Neural progenitor cell (in vitro differentiated cells): ENCODE measurements around the gene F7. TPM values are rescaled to one million over a fixed set of nuclear protein-coding genes. Genes with fewer than 3 reads are reported as not detected.

Experiments used
- DNase-seq: peaks from one replicate; pipeline ENCODE4 v3.0.0-alpha.2; 2016; ENCODE audit warnings: low spot score
- H2AFZ ChIP-seq: fragments of 200-600 bp; sonication (generic); replicated peaks from 2 replicates; pipeline ENCODE4 v1.6.1; 2016; ENCODE audit warnings: antibody characterized with exemption
- H3F3A ChIP-seq: fragments of 200-600 bp; sonication (generic); 2 replicates; pipeline ENCODE4 v1.6.1; 2016; ENCODE audit warnings: antibody characterized with exemption, low read depth
- H3K27ac ChIP-seq: fragments of 200-600 bp; sonication (generic); 2 replicates; pipeline ENCODE4 v1.5.1; 2016; ENCODE audit warnings: mild to moderate bottlenecking
- H3K27me3 ChIP-seq: fragments of 200-600 bp; sonication (generic); 2 replicates; pipeline ENCODE4 v1.6.1; 2016; ENCODE audit warnings: mild to moderate bottlenecking, moderate library complexity
- H3K36me3 ChIP-seq: fragments of 200-600 bp; sonication (generic); 2 replicates; pipeline ENCODE4 v1.5.1; 2016
- H3K4me1 ChIP-seq: fragments of 200-600 bp; sonication (generic); 2 replicates; pipeline ENCODE4 v1.6.1; 2016; ENCODE audit warnings: mixed run types
- H3K4me2 ChIP-seq: fragments of 200-600 bp; sonication (generic); 2 replicates; pipeline ENCODE4 v1.6.1; 2016
- H3K4me3 ChIP-seq: fragments of 200-600 bp; sonication (generic); 2 replicates; pipeline ENCODE4 v1.5.1; 2016
- H3K79me2 ChIP-seq: fragments of 200-600 bp; sonication (generic); 2 replicates; pipeline ENCODE4 v1.6.1; 2016; ENCODE audit warnings: low read depth
- H3K9ac ChIP-seq: fragments of 200-600 bp; sonication (generic); 2 replicates; pipeline ENCODE4 v1.6.1; 2016
- H3K9me3 ChIP-seq: fragments of 200-600 bp; sonication (generic); 2 replicates; pipeline ENCODE4 v1.5.1; 2016; ENCODE audit warnings: low read depth
- H4K20me1 ChIP-seq: fragments of 200-600 bp; sonication (generic); 2 replicates; pipeline ENCODE4 v1.6.1; 2016; ENCODE audit warnings: low read depth
- H3K27ac Mint-ChIP-seq: 3 replicates; pipeline ENCODE4 v1.8.0; 2021; ENCODE audit warnings: mixed read lengths
- H3K27me3 Mint-ChIP-seq: 2 replicates; pipeline ENCODE4 v1.8.0; 2022; ENCODE audit warnings: low read depth, mild to moderate bottlenecking, inconsistent platforms, moderate library complexity, mixed read lengths; ENCODE audit not compliant: insufficient read depth
- H3K36me3 Mint-ChIP-seq: 3 replicates; pipeline ENCODE4 v1.8.0; 2021; ENCODE audit warnings: mixed read lengths
- H3K4me1 Mint-ChIP-seq: 3 replicates; pipeline ENCODE4 v1.8.0; 2021; ENCODE audit warnings: mixed read lengths
- H3K4me3 Mint-ChIP-seq: 3 replicates; pipeline ENCODE4 v1.8.0; 2021; ENCODE audit warnings: mild to moderate bottlenecking, moderate library complexity, mixed read lengths
- H3K9me3 Mint-ChIP-seq: 3 replicates; pipeline ENCODE4 v1.8.0; 2020; ENCODE audit warnings: mixed read lengths
- EZH2 ChIP-seq: fragments of 200-600 bp; sonication (generic); IDR thresholded peaks from 2 replicates; pipeline ENCODE4 v1.6.1; 2017; ENCODE audit warnings: antibody characterized with exemption, mild to moderate bottlenecking, moderate library complexity
- EZH2phosphoT487 ChIP-seq: fragments of 200-600 bp; sonication (generic); IDR thresholded peaks from 2 replicates; pipeline ENCODE4 v1.6.1; 2017; ENCODE audit warnings: antibody characterized with exemption
- total RNA-seq: library from RNA; depleted of rRNA; stranded (reverse); fragments of >200 nt; gene quantifications from 2 replicates; pipeline ENCODE4 v1.2.3, GENCODE V29; 2015; ENCODE audit warnings: low replicate concordance
- TF ChIP-seq, protein P1 (sequence below): fragments of 200-600 bp; sonication (generic); IDR thresholded peaks from 2 replicates; pipeline ENCODE4 v1.5.1; 2017; ENCODE audit warnings: antibody characterized with exemption, mild to moderate bottlenecking

The F7 gene
- total RNA-seq, 1 donor from 2014 or later = not detected

GRCh38 chr13:113145911-113146598 lies 40.5 kb downstream of the F7 start:
- Mint-ChIP-seq H3K36me3 (no peaks in the 10 kb centered on the region), H3K4me1 (peaks cover 6% of the 10 kb centered on the region), H3K27ac (no peak overlapping the region), H3K4me3 (no peak overlapping the region), H3K27me3 (peaks cover 4% of the 10 kb centered on the region), H3K9me3 (no peaks in the 10 kb centered on the region)
- Histone ChIP-seq H3F3A (no peaks in the 10 kb centered on the region), H3K9ac (no peak overlapping the region), H3K27me3 (no peaks in the 10 kb centered on the region), H3K9me3 (no peaks in the 10 kb centered on the region), H3K79me2 (no peaks in the 10 kb centered on the region), H3K36me3 (no peaks in the 10 kb centered on the region), H3K4me2 (no peak overlapping the region), H3K4me3 (no peak overlapping the region), H4K20me1 (no peaks in the 10 kb centered on the region), H3K4me1 (peaks cover 13% of the 10 kb centered on the region), H3K27ac (no peak overlapping the region), H2AFZ (no peak overlapping the region)
- DNase-seq = no peak
- TF ChIP-seq, protein P1, sequence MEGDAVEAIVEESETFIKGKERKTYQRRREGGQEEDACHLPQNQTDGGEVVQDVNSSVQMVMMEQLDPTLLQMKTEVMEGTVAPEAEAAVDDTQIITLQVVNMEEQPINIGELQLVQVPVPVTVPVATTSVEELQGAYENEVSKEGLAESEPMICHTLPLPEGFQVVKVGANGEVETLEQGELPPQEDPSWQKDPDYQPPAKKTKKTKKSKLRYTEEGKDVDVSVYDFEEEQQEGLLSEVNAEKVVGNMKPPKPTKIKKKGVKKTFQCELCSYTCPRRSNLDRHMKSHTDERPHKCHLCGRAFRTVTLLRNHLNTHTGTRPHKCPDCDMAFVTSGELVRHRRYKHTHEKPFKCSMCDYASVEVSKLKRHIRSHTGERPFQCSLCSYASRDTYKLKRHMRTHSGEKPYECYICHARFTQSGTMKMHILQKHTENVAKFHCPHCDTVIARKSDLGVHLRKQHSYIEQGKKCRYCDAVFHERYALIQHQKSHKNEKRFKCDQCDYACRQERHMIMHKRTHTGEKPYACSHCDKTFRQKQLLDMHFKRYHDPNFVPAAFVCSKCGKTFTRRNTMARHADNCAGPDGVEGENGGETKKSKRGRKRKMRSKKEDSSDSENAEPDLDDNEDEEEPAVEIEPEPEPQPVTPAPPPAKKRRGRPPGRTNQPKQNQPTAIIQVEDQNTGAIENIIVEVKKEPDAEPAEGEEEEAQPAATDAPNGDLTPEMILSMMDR = no peak
- no peak for TF ChIP-seq EZH2phosphoT487
- no peak for TF ChIP-seq EZH2

- Histone ChIP-seq H3K9me3 (no peaks in the 10 kb centered on the region), H3K9ac (no peak overlapping the region), H3K4me1 (peaks cover 13% of the 10 kb centered on the region), H3K4me3 (no peak overlapping the region), H3K79me2 (no peaks in the 10 kb centered on the region), H2AFZ (no peak overlapping the region), H3F3A (no peaks in the 10 kb centered on the region), H3K27me3 (peaks cover 3% of the 10 kb centered on the region), H3K4me2 (no peak overlapping the region), H4K20me1 (no peaks in the 10 kb centered on the region), H3K27ac (no peak overlapping the region), H3K36me3 (no peaks in the 10 kb centered on the region)
- Mint-ChIP-seq H3K27me3 (peaks cover 4% of the 10 kb centered on the region), H3K4me3 (no peak overlapping the region), H3K36me3 (no peaks in the 10 kb centered on the region), H3K4me1 (peaks cover 11% of the 10 kb centered on the region), H3K27ac (no peak overlapping the region), H3K9me3 (no peaks in the 10 kb centered on the region)
- DNase-seq = no peak
- TF ChIP-seq EZH2phosphoT487 (no peak), EZH2 (no peak)
- TF ChIP-seq, protein P1 = no peak
Measured at GRCh38 chr13:113146750-113147149, 41.2 kb downstream of the F7 start.

GRCh38 chr13:113147206-113147605 lies 41.6 kb downstream of the F7 start:
- H3K36me3 ChIP-seq = no peaks in the 10 kb centered on the region
- Mint-ChIP-seq H3K4me1 (peaks cover 12% of the 10 kb centered on the region), H3K27me3 (peaks cover 6% of the 10 kb centered on the region), H3K4me3 (no peak overlapping the region), H3K36me3 (no peaks in the 10 kb centered on the region), H3K9me3 (no peaks in the 10 kb centered on the region), H3K27ac (no peak overlapping the region)
- H3K4me2 ChIP-seq = no peak overlapping the region
- H3K4me3 ChIP-seq = no peak overlapping the region
- H2AFZ ChIP-seq = no peak overlapping the region
- H3K4me1 ChIP-seq = peaks cover 13% of the 10 kb centered on the region
- peaks cover 3% of the 10 kb centered on the region for H3F3A ChIP-seq
- no peaks in the 10 kb centered on the region for H3K79me2 ChIP-seq
- H3K27me3 ChIP-seq = peaks cover 8% of the 10 kb centered on the region
- no peaks in the 10 kb centered on the region for H4K20me1 ChIP-seq
- no peak for TF ChIP-seq EZH2
- TF ChIP-seq, protein P1 = no peak
- no peak for TF ChIP-seq EZH2phosphoT487
- DNase-seq = no peak
- no peak overlapping the region for H3K9ac ChIP-seq
- H3K9me3 ChIP-seq = no peaks in the 10 kb centered on the region
- no peak overlapping the region for H3K27ac ChIP-seq
